GM18517 (cell line): ENCODE measurements around the gene DPP4.

Experiments
- ATAC-seq: cut with Tn5 transposase; IDR thresholded peaks from one replicate; pipeline ENCODE4 v1.9.1; 2021; ENCODE audit warnings: mild to moderate bottlenecking, moderate library complexity; ENCODE audit not compliant: unreplicated experiment

The DPP4 gene

GRCh38 chr2:162073888-162074631, at the start of gene DPP4:
DPP4 (minus strand) TSS chr2:162074215; CDS start chr2:162073981, 234 bp downstream.
- peak; percentile 91 for ATAC-seq

GRCh38 chr2:162118166-162119031, 44.4 kb upstream of the DPP4 start:
- ATAC-seq, result no peak

DNA sequence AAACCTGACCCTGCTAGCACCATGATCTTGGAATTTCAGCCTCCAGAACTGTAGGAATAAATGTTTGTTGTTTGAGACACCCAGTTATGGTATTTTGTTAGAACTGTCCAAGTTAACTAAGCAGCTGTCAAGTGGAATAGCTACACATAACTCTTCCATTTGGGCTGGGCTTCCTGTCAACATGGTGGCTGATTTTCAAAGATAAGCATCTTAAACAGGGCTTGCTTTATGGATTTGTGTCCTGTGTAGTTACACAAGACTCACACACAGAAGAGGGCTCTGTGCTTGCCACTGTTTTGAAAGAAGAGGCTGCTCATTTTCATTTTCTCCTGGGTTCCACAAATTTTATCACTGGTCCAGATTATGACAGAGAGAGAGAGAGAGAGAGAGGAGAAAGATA, 42.3 kb upstream of the DPP4 start:
- no peak for ATAC-seq

GRCh38 chr2:162115076-162115475, 41.1 kb upstream of the DPP4 start:
- no peak for ATAC-seq

GRCh38 chr2:162114271-162114670, 40.3 kb upstream of the DPP4 start:
- ATAC-seq, result no peak

DNA sequence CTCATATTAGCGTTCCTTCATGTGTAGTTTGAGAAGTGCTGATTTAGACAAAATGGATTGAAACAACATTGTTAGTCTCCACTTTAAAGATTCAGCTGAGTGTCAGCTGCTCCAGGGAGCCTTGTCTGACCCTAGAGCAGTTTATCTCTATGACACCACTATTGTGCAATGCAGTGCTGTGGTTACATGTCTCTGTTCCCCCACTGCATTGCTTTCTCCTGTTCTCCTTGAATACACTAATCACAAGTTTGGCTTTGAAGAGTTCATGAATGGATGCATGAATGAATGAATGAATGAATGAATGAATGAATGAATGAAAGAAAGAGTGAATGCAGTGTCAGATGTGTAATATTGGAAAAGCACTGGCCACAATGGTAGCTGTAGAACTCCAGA, 39.8 kb upstream of the DPP4 start:
- ATAC-seq, result no peak

DNA sequence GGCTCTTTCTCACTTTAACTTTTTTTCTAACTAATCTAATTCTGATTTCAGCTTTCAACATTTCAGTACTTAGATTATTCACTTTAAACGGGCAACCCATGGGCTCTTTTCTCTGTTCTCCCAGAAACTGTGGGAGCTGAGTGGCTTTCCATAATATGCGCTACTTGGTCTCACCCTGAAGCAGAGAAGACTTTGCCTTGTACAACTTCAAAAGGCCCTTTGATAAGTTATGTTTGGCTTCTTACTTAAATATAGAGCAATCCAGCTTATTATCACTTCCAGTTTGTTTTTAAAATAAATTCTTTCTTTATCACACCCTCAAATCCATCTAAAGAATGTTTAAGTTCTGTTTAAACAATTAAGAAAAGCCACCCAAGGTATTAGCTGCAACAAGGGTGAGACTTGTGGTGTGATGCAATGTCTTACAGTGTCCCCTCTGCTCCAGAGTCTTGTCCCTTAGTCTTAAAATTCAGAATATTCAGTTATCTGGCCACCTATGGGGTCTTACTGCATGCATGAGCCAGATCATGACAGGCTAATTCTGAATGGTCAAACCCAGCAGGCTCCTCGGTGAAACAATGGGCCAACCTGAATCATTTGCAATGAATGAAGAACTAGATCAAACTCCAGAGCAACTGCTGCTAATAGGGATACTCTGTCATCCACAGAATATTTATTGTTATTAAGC, 39.2 kb upstream of the DPP4 start:
- no peak for ATAC-seq

DNA sequence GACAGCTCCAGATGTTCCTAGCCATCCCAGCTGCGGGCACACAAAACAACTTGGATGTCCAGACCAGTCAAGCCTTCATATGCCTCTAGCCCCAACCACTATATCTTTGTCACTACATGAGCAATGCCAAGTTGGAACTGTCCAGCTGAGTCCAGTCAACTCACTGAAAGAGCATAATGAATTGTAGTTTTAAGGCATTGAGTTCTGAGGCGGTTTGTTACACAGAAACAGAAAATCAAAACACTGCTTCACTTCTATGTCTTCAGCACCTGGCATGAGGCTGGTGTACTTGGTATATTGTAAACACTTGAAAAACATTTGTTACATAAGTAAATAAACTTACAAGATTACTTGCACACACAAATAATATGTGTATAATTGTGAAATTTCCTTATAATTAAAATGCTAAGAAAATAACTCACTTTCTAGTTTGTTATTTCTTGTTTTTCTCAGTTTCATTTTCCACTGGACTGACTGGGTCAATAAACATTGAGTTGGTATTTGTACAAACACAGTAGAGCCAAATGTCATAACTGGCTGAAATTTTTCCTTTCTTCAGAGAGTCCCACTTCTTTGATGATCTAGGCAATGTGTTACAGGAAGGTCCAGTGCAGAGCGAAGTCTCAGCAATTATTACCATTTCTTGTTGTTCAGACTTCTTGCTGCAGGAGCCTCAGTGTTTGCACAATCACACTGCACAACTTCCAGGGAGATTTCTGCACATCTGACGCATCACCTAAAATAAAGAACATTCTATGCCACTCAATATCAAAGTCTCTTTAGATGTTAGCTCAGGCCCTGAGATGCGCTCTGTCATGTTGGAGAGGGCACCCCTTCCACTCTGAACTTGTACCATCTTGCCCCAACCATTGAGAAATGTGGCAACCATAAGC, 38.2 kb upstream of the DPP4 start:
- ATAC-seq, result no peak

- ATAC-seq, result no peak
Measured at GRCh38 chr2:162107361-162107901, 33.4 kb upstream of the DPP4 start.

DNA sequence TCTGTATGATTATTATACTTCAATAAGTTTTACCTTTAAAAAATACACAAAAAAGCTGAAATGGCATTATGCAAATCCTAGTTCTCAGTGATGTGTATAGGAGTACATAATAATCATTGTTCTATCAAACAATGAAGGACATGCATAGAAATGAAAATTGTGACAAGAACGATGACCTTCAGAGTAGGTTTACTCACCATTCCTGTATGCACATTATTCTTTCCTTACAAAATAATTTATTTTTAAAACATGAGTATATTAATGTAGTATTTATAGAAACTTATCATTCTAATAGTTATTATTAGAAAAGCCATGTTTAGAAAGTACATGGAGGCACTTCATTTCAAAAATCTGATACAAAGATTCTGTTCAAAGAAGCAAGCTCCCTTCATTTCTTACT, 32.7 kb upstream of the DPP4 start:
- no peak for ATAC-seq

- ATAC-seq, result no peak
Measured at GRCh38 chr2:162106146-162106551, 32.1 kb upstream of the DPP4 start.

- ATAC-seq, result no peak
Measured at GRCh38 chr2:162103443-162104009, 29.5 kb upstream of the DPP4 start.

GRCh38 chr2:162100579-162100978, 26.6 kb upstream of the DPP4 start:
- ATAC-seq, result no peak

GRCh38 chr2:162099836-162100235, 25.8 kb upstream of the DPP4 start:
- ATAC-seq, result no peak

GRCh38 chr2:162092658-162093556, 18.9 kb upstream of the DPP4 start:
- no peak for ATAC-seq

- no peak for ATAC-seq
Measured at GRCh38 chr2:162092008-162092390, 18.0 kb upstream of the DPP4 start.

- ATAC-seq, result no peak
Measured at GRCh38 chr2:162091325-162092007, 17.5 kb upstream of the DPP4 start.

DNA sequence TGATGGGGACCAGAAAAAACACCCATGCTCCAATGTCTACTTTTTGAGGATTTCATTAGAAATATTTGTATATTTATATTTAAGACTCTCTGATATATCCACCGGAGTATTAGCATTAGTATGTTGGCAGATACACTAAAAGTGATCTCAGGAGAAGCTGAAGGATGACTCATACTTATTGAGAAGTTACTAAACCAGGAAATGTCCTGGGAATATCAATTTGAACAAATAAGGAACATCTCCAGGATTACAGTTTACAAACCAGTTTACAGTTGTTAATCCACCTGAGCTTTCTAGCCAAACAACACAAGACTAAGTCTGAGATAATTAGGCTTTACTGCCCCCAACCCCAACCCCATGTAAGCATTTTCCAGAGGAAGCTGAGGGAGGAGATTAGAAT, 16.1 kb upstream of the DPP4 start:
- ATAC-seq, result no peak
